HG03354 (cell line): ENCODE data around the gene GON7.
A peak's percentile ranks its signal among the peaks of the same experiment; 100 is the strongest.
"Not testable (repeated sequence)": the region's sequence is repeated elsewhere in the genome, so short reads cannot be mapped to it uniquely, and the experiment has no call there.

Experiments used
- ATAC-seq: cut with Tn5 transposase; IDR thresholded peaks from one replicate; pipeline ENCODE4 v1.9.1; 2021; ENCODE audit warnings: mild to moderate bottlenecking; ENCODE audit not compliant: unreplicated experiment, poor library complexity, severe bottlenecking

GON7 gene

DNA sequence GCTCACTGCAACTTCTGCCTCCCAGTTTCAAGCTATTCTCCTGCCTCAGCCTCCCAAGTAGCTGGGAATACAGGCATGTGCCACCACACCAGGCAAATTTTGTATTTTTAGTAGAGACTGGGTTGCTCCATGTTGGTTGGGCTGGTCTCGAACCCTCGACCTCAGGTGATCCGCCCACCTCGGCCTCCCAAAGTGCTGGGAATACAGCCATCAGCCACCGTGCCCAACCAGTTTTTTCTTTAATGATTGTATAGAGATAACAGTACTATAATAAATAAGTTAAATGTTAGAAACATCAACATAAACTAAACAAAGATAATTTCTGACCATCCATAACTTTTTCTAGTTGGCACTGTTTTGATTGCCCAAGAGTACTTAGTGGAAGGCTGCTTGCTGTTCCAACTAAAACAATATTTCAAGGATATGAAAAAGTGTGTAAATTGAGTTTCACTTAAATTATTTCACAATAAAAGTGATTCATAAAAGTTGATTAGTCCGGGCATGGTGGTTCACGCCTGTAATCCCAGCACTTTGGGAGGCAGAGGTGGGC, 5.6 kb downstream of the GON7 start:
- no peak for ATAC-seq

GRCh38 chr14:93200553-93200952, 6.3 kb downstream of the GON7 start:
- no peak for ATAC-seq

DNA sequence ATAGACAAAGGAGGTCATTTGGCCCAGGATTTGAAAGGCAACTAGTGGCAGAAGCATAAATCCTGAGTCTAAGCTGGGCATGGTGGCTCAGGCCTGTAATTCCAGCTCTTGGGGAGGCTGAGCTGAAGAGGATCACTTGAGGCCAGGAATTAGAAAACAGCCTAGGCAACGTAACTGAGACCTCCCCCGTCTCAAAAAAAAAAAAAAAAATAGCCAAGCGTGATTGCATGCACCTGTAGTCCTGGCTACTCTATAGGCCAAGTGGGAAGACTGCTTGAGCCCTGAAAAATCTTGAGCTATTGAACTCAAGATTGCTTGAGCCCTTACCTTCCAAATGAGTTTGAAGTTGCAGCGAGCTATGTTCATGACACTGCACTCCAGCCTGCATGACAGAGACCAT, 7.8 kb downstream of the GON7 start:
- ATAC-seq = no peak

DNA sequence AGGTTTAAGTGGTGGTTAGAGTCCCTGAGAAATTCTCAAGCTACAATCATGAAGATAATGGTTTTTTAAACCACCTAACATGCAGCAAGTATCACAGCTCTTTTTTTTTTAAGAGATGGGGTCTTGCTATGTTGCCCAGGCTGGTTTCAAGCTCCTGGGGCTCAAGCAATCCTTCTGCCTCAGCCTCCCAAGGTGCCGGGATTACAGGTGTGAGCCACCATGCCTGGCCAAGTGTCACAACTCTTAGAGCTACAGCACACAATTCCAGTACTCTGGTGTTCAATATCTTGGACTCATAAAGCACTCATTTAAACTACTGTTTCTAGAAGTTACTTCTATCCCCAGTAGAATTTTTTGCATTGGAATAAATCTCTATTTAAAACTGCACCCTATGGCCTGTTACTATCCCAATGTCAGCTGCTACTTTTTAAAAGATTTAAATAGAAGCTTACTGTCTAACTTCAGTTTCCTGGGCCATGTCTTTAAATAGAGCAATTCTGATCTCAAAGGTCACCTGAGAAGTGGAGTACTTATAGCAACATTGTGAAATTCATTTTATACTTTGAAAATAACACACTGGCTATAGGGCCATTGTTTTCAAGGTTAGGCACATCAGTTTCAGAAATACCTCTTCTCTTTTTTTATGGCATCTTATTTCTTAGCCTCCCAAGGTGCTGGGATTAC, 11.4 kb downstream of the GON7 start:
- ATAC-seq = no peak

GRCh38 chr14:93186956-93187355, 19.9 kb downstream of the GON7 start:
- ATAC-seq = no peak

GRCh38 chr14:93186466-93186865, 20.4 kb downstream of the GON7 start:
- ATAC-seq = no peak

GRCh38 chr14:93185349-93185720, 21.5 kb downstream of the GON7 start:
- peak; percentile 5 for ATAC-seq

DNA sequence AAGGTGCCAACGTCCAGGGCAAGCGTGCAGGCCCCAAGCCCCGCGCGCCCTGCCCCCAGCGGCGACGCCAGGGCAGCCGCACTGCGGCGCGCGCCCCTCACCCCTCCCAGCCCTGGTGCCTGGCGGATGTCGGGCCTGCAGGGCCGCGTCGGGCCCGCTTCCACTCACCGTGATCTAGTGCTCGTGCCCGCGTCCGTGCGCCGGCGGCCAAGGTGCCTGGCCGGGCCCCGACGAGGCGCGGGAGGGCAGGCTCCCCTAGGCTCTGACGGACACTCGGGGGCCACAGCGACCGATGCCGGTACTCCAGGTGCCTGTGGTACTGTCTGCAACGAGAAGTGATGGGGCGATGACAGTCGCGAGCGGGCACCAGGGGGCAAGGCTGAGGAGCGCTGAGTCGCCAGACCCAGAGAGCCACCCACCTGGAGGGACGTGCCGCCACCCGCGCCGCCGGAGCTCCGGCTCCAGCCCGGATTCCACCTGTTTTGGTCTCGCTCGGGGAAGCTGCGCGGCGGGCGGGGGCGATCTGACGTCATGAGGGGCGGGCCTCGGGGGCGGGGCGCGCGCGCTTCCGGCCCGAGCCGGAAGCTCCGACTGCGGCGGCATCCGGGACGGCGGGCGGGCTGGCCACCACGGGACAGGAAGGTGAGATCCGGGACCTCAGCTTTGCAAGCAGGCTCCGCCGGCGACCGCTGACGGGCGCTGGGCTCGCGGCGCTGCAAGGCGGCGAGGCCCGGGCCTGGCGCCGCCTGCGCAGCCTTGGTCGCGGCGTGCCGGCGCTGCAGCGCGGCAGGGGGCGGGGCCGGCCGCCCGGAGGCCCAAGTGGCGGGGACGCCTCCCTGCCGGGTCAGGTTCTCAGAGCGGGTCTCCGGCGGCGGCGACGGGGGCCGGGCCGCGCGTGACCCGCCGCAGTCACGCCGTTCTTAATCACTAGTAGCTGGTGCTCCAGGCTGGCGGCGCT, 22.2 kb downstream of the GON7 start, which contains the start of the genes LYSET and MOAP1:
Gene LYSET, plus strand, starts transcription at position 927 of the 958 bp plus-strand sequence. CDS start 89 bp downstream, outside the sequence.
Gene MOAP1, minus strand, starts transcription at position 507 of the 958 bp plus-strand sequence. CDS start 655 bp downstream, outside the sequence.
- peak; percentile 87 for ATAC-seq

- ATAC-seq = no peak
Observed at GRCh38 chr14:93183596-93184317, 23.1 kb downstream of the GON7 start.

DNA sequence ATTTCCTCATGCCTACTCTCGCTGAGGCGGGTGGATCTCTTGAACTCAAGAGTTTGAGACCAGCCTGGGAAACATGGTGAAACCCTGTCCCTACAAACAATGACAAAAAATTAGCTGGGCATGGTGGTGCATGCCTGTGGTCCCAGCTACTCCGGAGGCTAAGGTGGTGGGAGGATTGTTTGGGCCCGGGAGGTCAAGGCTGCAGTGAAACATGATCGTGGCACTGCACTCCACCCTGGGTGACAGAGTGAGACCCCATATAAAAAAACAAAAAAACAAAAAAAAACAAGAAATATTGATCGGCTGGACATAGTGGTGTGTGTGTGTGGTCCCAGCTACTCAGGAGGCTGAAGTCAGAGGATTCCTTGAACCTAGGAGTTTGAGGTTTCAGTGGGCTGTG, 31.4 kb downstream of the GON7 start:
- ATAC-seq = no peak

- ATAC-seq = not testable (repeated sequence)
Observed at GRCh38 chr14:93174731-93175130, 32.1 kb downstream of the GON7 start.

- ATAC-seq = no peak
Observed at GRCh38 chr14:93173943-93174395, 32.9 kb downstream of the GON7 start.

DNA sequence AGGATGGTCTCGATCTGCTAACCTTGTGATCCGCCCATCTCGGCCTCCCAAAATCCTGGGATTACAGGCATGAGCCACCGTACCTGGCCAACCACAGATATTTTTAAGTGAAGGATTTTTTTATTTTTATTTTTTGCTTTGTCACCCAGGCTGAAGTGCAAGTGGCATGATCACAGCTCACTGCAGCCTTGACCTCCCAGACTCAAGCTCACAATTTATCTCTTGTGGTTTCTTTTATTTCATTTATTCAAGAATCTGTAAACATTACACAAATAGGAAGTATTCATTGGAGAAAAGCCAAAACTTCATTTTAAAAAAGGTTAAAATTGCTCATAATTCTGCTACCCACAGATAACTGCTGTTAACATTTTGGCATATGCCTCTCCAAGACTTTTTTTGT, 35.5 kb downstream of the GON7 start:
- ATAC-seq = no peak

- not testable (repeated sequence) for ATAC-seq
Observed at GRCh38 chr14:93170141-93170540, 36.7 kb downstream of the GON7 start.

DNA sequence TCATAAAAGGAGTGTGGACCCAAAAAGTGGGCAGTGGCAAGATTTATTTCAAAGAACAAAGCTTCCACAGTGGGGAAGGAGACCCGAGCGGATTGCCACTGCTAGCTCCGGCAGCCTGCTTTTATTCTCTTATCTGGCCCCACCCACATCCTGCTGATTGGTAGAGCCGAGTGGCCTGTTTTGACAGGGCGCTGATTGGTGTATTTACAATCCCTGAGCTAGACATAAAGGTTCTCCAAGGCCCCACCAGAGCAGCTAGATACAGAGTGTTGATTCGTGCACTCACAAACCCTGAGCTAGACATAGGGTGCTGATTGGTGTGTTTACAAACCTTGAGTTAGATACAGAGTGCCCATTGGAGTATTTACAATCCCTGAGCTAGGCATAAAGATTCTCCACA, 37.2 kb downstream of the GON7 start:
- not testable (repeated sequence) for ATAC-seq

- not testable (repeated sequence) for ATAC-seq
Observed at GRCh38 chr14:93168610-93169009, 38.3 kb downstream of the GON7 start.

DNA sequence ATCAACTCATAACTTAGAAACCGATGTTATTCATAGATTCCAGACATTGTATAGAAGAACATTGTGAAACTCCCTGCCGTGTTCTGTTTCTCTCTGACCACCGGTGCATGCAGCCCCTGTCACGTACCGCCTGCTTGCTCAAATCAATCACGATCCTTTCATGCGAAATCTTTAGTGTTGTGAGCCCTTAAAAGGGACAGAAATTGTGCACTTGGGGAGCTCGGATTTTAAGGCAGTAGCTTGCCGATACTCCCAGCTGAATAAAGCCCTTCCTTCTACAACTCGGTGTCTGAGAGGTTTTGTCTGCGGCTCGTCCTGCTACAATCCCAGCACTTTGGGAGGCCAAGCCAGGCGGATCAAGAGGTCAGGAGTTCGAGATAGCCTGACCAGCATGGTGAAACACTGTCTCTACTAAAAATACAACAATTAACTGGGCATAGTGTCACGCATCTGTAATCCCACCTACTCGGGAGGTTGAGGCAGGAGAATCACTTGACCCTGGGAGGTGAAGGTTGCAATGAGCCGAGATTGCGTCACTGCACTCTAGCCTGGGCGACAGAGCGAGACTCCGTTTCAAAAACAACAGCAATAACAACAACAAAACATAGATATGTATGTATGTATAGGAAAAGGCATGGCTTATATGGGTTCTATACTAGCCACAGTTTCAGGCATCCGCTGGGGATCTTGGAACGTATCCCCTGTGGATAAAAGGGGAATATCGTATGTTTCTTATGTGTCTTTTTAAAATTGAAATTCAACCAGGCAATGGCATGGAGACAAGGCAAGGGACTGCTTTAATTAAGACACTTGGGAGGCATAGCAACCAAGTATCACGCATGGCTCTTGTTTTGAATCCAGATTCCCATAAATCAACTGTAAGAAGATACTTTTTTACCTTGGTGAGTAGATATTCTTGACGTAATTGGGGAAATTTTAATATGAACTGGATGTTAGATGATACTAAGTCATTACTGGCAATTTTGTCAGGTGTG, 41.3 kb downstream of the GON7 start:
- not testable (repeated sequence) for ATAC-seq

GRCh38 chr14:93163564-93163963, 43.3 kb downstream of the GON7 start:
- ATAC-seq = peak; percentile 44
